Measurements from ENCODE around the gene SPRYD7. TPM values are rescaled to one million over a fixed set of nuclear protein-coding genes. Genes with fewer than 3 reads are reported as not detected.

SPRYD7 gene
- total RNA-seq, 1 donor from 2014 or later, result 4.4 TPM

GRCh38 chr13:49893591-49893990 lies 42.5 kb downstream of the SPRYD7 start:
- H3K4me3 Mint-ChIP-seq, result no peak overlapping the region
- no peak for DNase-seq (ENCODE audit: low spot score in 2 of 2, unreplicated experiment in 2 of 2)
- H3K36me3 Mint-ChIP-seq, result no peaks in the 10 kb centered on the region
- H3K27me3 Mint-ChIP-seq (ENCODE audit: low read depth), result peaks cover 3% of the 10 kb centered on the region
- H3K4me1 Mint-ChIP-seq, result no peaks in the 10 kb centered on the region
- TF ChIP-seq, protein P1, sequence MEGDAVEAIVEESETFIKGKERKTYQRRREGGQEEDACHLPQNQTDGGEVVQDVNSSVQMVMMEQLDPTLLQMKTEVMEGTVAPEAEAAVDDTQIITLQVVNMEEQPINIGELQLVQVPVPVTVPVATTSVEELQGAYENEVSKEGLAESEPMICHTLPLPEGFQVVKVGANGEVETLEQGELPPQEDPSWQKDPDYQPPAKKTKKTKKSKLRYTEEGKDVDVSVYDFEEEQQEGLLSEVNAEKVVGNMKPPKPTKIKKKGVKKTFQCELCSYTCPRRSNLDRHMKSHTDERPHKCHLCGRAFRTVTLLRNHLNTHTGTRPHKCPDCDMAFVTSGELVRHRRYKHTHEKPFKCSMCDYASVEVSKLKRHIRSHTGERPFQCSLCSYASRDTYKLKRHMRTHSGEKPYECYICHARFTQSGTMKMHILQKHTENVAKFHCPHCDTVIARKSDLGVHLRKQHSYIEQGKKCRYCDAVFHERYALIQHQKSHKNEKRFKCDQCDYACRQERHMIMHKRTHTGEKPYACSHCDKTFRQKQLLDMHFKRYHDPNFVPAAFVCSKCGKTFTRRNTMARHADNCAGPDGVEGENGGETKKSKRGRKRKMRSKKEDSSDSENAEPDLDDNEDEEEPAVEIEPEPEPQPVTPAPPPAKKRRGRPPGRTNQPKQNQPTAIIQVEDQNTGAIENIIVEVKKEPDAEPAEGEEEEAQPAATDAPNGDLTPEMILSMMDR (IDR thresholded peaks at IDR 0.05; ENCODE audit: unreplicated experiment), result no peak
- H3K27ac Mint-ChIP-seq, result no peak overlapping the region
- peaks cover 15% of the 10 kb centered on the region for H3K9me3 Mint-ChIP-seq

GRCh38 chr13:49890376-49890775 lies 45.8 kb downstream of the SPRYD7 start:
- TF ChIP-seq, protein P1 (IDR thresholded peaks at IDR 0.05; ENCODE audit: unreplicated experiment), result no peak
- H3K36me3 Mint-ChIP-seq, result no peaks in the 10 kb centered on the region
- no peak for DNase-seq (ENCODE audit: low spot score in 2 of 2, unreplicated experiment in 2 of 2)
- H3K27me3 Mint-ChIP-seq (ENCODE audit: low read depth), result no peaks in the 10 kb centered on the region
- no peak overlapping the region for H3K4me3 Mint-ChIP-seq
- H3K9me3 Mint-ChIP-seq, result peaks cover 15% of the 10 kb centered on the region
- H3K27ac Mint-ChIP-seq, result no peak overlapping the region
- H3K4me1 Mint-ChIP-seq, result no peaks in the 10 kb centered on the region

DNA sequence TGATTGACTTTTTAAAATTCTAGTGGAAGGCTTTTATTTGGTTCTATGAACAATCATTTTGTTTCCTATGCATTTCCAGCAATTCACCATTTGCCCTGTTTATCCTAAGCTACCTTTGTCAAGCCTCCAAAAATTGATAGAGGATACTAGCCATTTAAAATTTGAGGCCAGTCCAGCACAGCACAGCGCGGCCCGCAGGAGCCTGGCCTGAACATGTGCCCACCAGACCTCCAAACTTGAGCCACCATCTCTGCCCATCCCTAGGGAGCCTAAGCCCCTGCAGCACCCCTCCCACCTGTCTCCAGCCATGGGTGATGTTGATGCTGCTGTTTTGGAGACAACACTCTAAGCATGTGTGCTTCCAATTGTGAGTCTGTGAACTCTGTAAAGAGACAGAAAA lies 57.5 kb downstream of the SPRYD7 start:
- TF ChIP-seq, protein P1 (IDR thresholded peaks at IDR 0.05; ENCODE audit: unreplicated experiment), result no peak
- no peak overlapping the region for H3K4me3 Mint-ChIP-seq
- H3K4me1 Mint-ChIP-seq, result no peaks in the 10 kb centered on the region
- H3K27ac Mint-ChIP-seq, result no peak overlapping the region
- peaks cover 58% of the 10 kb centered on the region for H3K9me3 Mint-ChIP-seq
- no peak for DNase-seq (ENCODE audit: low spot score in 2 of 2, unreplicated experiment in 2 of 2)
- peaks cover 5% of the 10 kb centered on the region for H3K36me3 Mint-ChIP-seq
- H3K27me3 Mint-ChIP-seq (ENCODE audit: low read depth), result no peaks in the 10 kb centered on the region

DNA sequence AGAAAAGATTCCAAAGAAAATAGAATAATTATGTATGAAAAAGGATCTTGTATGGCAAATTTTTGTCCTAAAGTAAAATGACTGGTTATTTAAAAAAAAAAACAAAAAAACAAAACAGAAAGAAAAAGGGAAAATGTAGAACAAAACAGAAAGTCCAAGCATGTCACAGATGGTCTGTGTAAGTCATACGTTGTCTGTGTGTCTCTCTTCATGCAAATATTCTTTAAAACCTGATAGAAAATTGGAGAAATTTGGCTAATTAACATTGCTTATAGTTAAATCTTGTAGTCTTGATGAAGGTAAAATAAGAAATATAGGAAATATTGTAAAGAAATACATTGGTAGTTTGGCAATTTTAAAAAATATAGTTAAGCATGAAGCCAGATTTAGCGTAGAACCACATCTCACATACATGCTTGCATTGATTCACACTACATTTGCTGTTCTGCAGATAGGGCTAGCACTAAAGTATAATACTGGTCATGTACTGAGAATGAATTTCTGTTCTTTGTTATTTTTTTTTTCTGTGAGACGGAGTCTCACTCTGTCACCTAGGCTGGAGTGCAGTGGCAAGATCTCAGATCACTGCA lies 58.4 kb downstream of the SPRYD7 start:
- Mint-ChIP-seq H3K4me3 (no peak overlapping the region), H3K4me1 (no peaks in the 10 kb centered on the region), H3K36me3 (peaks cover 6% of the 10 kb centered on the region), H3K9me3 (peaks cover 49% of the 10 kb centered on the region), H3K27ac (no peak overlapping the region), H3K27me3 (ENCODE audit: low read depth) (no peaks in the 10 kb centered on the region)
- DNase-seq (ENCODE audit: low spot score in 2 of 2, unreplicated experiment in 2 of 2), result no peak
- TF ChIP-seq, protein P1 (IDR thresholded peaks at IDR 0.05; ENCODE audit: unreplicated experiment), result no peak

GRCh38 chr13:49874430-49874829 lies 61.7 kb downstream of the SPRYD7 start:
- TF ChIP-seq, protein P1 (IDR thresholded peaks at IDR 0.05; ENCODE audit: unreplicated experiment), result no peak
- H3K4me1 Mint-ChIP-seq, result no peaks in the 10 kb centered on the region
- H3K27me3 Mint-ChIP-seq (ENCODE audit: low read depth), result no peaks in the 10 kb centered on the region
- no peak overlapping the region for H3K27ac Mint-ChIP-seq
- H3K4me3 Mint-ChIP-seq, result no peak overlapping the region
- peaks cover 6% of the 10 kb centered on the region for H3K36me3 Mint-ChIP-seq
- peaks cover 37% of the 10 kb centered on the region for H3K9me3 Mint-ChIP-seq
- DNase-seq (ENCODE audit: low spot score in 2 of 2, unreplicated experiment in 2 of 2), result no peak

DNA sequence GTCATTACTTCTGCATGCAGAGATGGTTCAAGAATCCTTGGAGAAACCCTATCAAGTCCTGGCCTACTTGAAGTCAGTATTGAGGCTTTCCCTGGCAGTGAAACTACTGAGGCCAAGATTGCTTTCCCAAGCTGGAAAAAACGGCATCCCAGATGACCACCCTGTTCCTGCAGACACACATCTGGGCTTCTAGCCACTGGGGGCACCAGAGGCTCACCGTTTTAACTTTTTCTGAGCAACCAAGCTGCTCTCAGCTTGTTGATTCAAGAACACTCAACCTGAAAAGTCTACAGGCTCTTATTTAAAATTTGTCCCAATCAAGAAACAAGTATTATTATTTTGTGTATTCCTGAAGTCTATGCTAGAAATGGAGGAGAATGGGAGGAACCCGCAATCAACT lies 66.6 kb downstream of the SPRYD7 start:
- Mint-ChIP-seq H3K27ac (no peak overlapping the region), H3K4me3 (no peak overlapping the region), H3K4me1 (no peaks in the 10 kb centered on the region), H3K36me3 (peaks cover 2% of the 10 kb centered on the region), H3K27me3 (ENCODE audit: low read depth) (peaks cover 3% of the 10 kb centered on the region), H3K9me3 (peaks cover 24% of the 10 kb centered on the region)
- TF ChIP-seq, protein P1 (IDR thresholded peaks at IDR 0.05; ENCODE audit: unreplicated experiment), result no peak
- DNase-seq (ENCODE audit: low spot score in 2 of 2, unreplicated experiment in 2 of 2), result no peak

Data from mesothelial cell of epicardium (in vitro differentiated cells).